Liver (tissue), 3 donors: ENCODE data around the gene CLEC3B.

Experiments used
- ATF3 ChIP-seq: IDR thresholded peaks from 2 replicates; pipeline ENCODE4 v1.6.1; 2016; ENCODE audit warnings: antibody characterized with exemption
- GABPA ChIP-seq, 2 donors: IDR thresholded peaks in 1 of 2; conservative IDR thresholded peaks in 1 of 2; 2 replicates each; pipeline ENCODE4 v1.6.1; 2016; ENCODE audit warnings: antibody characterized with exemption in 2 of 2, mild to moderate bottlenecking in 1 of 2, moderate library complexity in 1 of 2
- HNF4A ChIP-seq, 2 donors: conservative IDR thresholded peaks; 2 replicates each; pipeline ENCODE4 v1.6.1; 2016; ENCODE audit warnings: antibody characterized with exemption in 2 of 2, mild to moderate bottlenecking in 2 of 2
- JUND ChIP-seq, 2 donors: IDR thresholded peaks; 2 replicates each; pipeline ENCODE4 v1.6.1; 2016; ENCODE audit warnings: antibody characterized with exemption in 2 of 2
- REST ChIP-seq: IDR thresholded peaks from 2 replicates; pipeline ENCODE4 v1.6.1; 2016; ENCODE audit warnings: antibody characterized with exemption, mild to moderate bottlenecking
- SP1 ChIP-seq: IDR thresholded peaks from 2 replicates; pipeline ENCODE4 v1.6.1; 2018; ENCODE audit warnings: antibody characterized with exemption, mild to moderate bottlenecking
- YY1 ChIP-seq: IDR thresholded peaks from 2 replicates; pipeline ENCODE4 v1.6.1; 2016; ENCODE audit warnings: antibody characterized with exemption, mild to moderate bottlenecking
- TF ChIP-seq, protein P1 (sequence below): fragments of 150-350 bp; IDR thresholded peaks from 2 replicates; pipeline ENCODE4 v1.5.1; 2017; ENCODE audit warnings: improper control_type of control experiment, low read depth, low read length; ENCODE audit not compliant: missing input control
- donor health status: healthy.
- donor health status: healthy.

- TF ChIP-seq, protein P1, sequence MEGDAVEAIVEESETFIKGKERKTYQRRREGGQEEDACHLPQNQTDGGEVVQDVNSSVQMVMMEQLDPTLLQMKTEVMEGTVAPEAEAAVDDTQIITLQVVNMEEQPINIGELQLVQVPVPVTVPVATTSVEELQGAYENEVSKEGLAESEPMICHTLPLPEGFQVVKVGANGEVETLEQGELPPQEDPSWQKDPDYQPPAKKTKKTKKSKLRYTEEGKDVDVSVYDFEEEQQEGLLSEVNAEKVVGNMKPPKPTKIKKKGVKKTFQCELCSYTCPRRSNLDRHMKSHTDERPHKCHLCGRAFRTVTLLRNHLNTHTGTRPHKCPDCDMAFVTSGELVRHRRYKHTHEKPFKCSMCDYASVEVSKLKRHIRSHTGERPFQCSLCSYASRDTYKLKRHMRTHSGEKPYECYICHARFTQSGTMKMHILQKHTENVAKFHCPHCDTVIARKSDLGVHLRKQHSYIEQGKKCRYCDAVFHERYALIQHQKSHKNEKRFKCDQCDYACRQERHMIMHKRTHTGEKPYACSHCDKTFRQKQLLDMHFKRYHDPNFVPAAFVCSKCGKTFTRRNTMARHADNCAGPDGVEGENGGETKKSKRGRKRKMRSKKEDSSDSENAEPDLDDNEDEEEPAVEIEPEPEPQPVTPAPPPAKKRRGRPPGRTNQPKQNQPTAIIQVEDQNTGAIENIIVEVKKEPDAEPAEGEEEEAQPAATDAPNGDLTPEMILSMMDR: no peak
- TF ChIP-seq ATF3 (no peak), HNF4A (conservative IDR thresholded peaks at IDR 0.05) (no peak), GABPA (IDR thresholded peaks at IDR 0.05 in 1 of 2, conservative IDR thresholded peaks at IDR 0.05 in 1 of 2) (no peak), SP1 (no peak), YY1 (no peak), JUND (IDR thresholded peaks at IDR 0.05) (no peak), REST (no peak)
Observed at GRCh38 chr3:45020534-45020933, 5.6 kb upstream of the CLEC3B start.
